ENCODE results near the gene SIPA1L3. TPM values are rescaled to one million over a fixed set of nuclear protein-coding genes. Genes with fewer than 3 reads are reported as not detected.

SIPA1L3 gene
- total RNA-seq, 2 donors from 2014 or later = 42.8 to 48.2 TPM

GRCh38 chr19:38213911-38214625, 307.1 kb downstream of the SIPA1L3 start:
- Mint-ChIP-seq H3K27ac (no peak overlapping the region), H3K36me3 (ENCODE audit: low read depth) (no peaks in the 10 kb centered on the region), H3K4me1 (peaks cover 18% of the 10 kb centered on the region), H3K9me3 (no peaks in the 10 kb centered on the region), H3K4me3 (no peak overlapping the region), H3K27me3 (ENCODE audit: insufficient read depth) (peaks cover 29% of the 10 kb centered on the region)
- TF ChIP-seq, protein P1, sequence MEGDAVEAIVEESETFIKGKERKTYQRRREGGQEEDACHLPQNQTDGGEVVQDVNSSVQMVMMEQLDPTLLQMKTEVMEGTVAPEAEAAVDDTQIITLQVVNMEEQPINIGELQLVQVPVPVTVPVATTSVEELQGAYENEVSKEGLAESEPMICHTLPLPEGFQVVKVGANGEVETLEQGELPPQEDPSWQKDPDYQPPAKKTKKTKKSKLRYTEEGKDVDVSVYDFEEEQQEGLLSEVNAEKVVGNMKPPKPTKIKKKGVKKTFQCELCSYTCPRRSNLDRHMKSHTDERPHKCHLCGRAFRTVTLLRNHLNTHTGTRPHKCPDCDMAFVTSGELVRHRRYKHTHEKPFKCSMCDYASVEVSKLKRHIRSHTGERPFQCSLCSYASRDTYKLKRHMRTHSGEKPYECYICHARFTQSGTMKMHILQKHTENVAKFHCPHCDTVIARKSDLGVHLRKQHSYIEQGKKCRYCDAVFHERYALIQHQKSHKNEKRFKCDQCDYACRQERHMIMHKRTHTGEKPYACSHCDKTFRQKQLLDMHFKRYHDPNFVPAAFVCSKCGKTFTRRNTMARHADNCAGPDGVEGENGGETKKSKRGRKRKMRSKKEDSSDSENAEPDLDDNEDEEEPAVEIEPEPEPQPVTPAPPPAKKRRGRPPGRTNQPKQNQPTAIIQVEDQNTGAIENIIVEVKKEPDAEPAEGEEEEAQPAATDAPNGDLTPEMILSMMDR (conservative IDR thresholded peaks at IDR 0.05) = no peak
- H3K4me1 ChIP-seq (ENCODE audit: control insufficient read depth, insufficient read depth, low read length) = no peaks in the 10 kb centered on the region
- 85 to 91% methylated on average over 21 to 24 of the region's 24 CpGs for WGBS, 2 experiments (ENCODE audit: insufficient coverage in 1 of 2, insufficient read length in 1 of 2)
- no peak for DNase-seq
- no peak overlapping the region for H3K9ac ChIP-seq (ENCODE audit: extremely low read depth, low read length, poor library complexity, severe bottlenecking)
- H3K36me3 ChIP-seq (ENCODE audit: control insufficient read depth, insufficient read depth, low read length) = peaks cover 5% of the 10 kb centered on the region
- H3K9me3 ChIP-seq (ENCODE audit: control insufficient read depth, low read length) = no peaks in the 10 kb centered on the region
- peaks cover 20% of the 10 kb centered on the region for H3K27me3 ChIP-seq (ENCODE audit: control insufficient read depth, insufficient read depth, low read length, poor library complexity, severe bottlenecking)
- no peak overlapping the region for H3K4me3 ChIP-seq (ENCODE audit: low read length)
- H3K27ac ChIP-seq (ENCODE audit: low read depth, low read length) = peak overlapping the region; percentile 90

DNA sequence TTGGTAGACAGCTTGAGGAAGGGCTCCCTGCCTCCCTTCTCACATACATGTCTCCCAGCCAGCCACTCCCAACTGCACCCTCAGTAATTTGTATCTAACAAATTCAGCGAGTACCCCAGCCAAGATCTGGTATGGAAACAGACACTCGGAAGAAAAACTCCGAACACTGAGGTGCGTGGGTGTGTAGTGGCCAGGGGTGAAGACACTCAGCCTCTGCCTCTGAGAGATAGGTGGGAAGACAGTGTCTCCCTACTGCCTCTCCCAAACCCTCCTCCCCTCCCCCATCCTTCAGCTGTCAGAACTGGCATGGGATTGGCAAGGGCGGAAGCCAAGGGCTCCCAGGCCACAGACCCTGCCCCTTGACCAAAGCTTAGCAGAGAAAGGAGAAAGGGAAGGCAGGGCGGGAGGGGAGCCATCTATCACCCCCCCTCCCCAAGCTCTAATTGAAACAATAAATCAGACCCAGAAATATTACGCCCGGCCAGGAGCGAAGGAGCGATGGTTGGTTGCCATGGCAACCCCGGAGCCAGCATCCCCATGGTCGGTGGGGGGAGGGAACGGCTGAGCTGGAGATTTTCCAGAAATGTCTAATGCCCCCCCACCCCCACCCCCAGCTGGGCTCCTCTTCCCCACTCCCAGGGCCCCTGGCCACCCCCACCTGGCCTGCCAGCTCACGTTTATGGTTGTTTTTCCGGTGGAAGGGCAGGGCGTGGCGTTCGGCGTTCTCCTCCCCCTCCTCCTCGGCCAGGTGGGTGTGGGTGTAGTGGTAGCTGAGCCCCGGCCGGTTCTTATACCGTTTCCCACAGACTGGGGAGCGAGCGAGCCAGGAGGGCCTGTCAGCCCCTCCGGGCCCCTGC, 310.0 kb downstream of the SIPA1L3 start:
- DNase-seq = no peak
- H3K27me3 ChIP-seq (ENCODE audit: control insufficient read depth, insufficient read depth, low read length, poor library complexity, severe bottlenecking) = no peaks in the 10 kb centered on the region
- H3K27ac Mint-ChIP-seq = no peak overlapping the region
- no peak overlapping the region for H3K4me3 Mint-ChIP-seq
- no peaks in the 10 kb centered on the region for H3K9me3 Mint-ChIP-seq
- peaks cover 17% of the 10 kb centered on the region for H3K27me3 Mint-ChIP-seq (ENCODE audit: insufficient read depth)
- H3K9ac ChIP-seq (ENCODE audit: extremely low read depth, low read length, poor library complexity, severe bottlenecking) = no peak overlapping the region
- no peaks in the 10 kb centered on the region for H3K4me1 Mint-ChIP-seq
- H3K4me1 ChIP-seq (ENCODE audit: control insufficient read depth, insufficient read depth, low read length) = no peaks in the 10 kb centered on the region
- peaks cover 5% of the 10 kb centered on the region for H3K36me3 ChIP-seq (ENCODE audit: control insufficient read depth, insufficient read depth, low read length)
- WGBS, 2 experiments (ENCODE audit: insufficient coverage in 1 of 2, insufficient read length in 1 of 2) = 90 to 100% methylated on average over 1 to 25 of the region's 26 CpGs
- no peak overlapping the region for H3K4me3 ChIP-seq (ENCODE audit: low read length)
- no peaks in the 10 kb centered on the region for H3K9me3 ChIP-seq (ENCODE audit: control insufficient read depth, low read length)
- TF ChIP-seq, protein P1 (conservative IDR thresholded peaks at IDR 0.05) = no peak
- no peak overlapping the region for H3K27ac ChIP-seq (ENCODE audit: low read depth, low read length)
- no peaks in the 10 kb centered on the region for H3K36me3 Mint-ChIP-seq (ENCODE audit: low read depth)

DNA sequence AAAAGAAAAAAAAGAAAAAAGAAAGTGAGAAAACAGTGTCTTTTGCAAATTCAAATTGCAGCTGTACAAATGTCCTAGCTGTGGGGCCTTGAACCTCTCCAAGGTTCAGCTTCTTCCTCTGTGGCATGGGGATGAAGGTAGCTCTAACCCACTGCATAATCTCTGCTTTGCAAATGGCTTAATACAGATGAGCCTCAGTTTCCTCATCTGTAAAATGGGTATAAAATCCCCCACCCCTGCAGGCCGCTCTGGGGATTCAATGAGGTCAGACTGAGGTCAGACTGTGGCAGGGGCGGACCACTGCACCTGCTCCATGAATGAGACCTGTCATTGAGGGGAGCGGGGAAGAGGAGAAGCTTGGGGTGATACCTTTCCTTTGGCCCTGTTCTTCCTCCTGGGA, 311.2 kb downstream of the SIPA1L3 start:
- H3K27ac Mint-ChIP-seq = no peak overlapping the region
- TF ChIP-seq, protein P1 (conservative IDR thresholded peaks at IDR 0.05) = no peak
- no peak overlapping the region for H3K9ac ChIP-seq (ENCODE audit: extremely low read depth, low read length, poor library complexity, severe bottlenecking)
- no peaks in the 10 kb centered on the region for H3K4me1 ChIP-seq (ENCODE audit: control insufficient read depth, insufficient read depth, low read length)
- peaks cover 24% of the 10 kb centered on the region for H3K27me3 Mint-ChIP-seq (ENCODE audit: insufficient read depth)
- no peaks in the 10 kb centered on the region for H3K9me3 ChIP-seq (ENCODE audit: control insufficient read depth, low read length)
- no peak overlapping the region for H3K27ac ChIP-seq (ENCODE audit: low read depth, low read length)
- no peak overlapping the region for H3K4me3 Mint-ChIP-seq
- H3K4me3 ChIP-seq (ENCODE audit: low read length) = no peak overlapping the region
- no peaks in the 10 kb centered on the region for H3K27me3 ChIP-seq (ENCODE audit: control insufficient read depth, insufficient read depth, low read length, poor library complexity, severe bottlenecking)
- H3K36me3 ChIP-seq (ENCODE audit: control insufficient read depth, insufficient read depth, low read length) = peaks cover 5% of the 10 kb centered on the region
- H3K9me3 Mint-ChIP-seq = no peaks in the 10 kb centered on the region
- H3K4me1 Mint-ChIP-seq = peaks cover 3% of the 10 kb centered on the region
- 90 to 100% methylated on average over 1 to 3 of the region's 3 CpGs for WGBS, 2 experiments (ENCODE audit: insufficient coverage in 1 of 2, insufficient read length in 1 of 2)
- no peak for DNase-seq
- H3K36me3 Mint-ChIP-seq (ENCODE audit: low read depth) = no peaks in the 10 kb centered on the region
